PC-9 (cell line): ENCODE results near the gene GALNT10.

Source experiments
- EZH2 ChIP-seq: fragments of 200-600 bp; sonication (generic); IDR thresholded peaks from 2 replicates; pipeline ENCODE4 v1.8.0; 2017; ENCODE audit warnings: antibody characterized with exemption, low read depth
- TF ChIP-seq, protein P1 (sequence below): fragments of 200-600 bp; sonication (generic); conservative IDR thresholded peaks from 2 replicates; pipeline ENCODE4 v1.6.1; 2017; ENCODE audit warnings: mixed run types, antibody characterized with exemption, mild to moderate bottlenecking, moderate library complexity

DNA sequence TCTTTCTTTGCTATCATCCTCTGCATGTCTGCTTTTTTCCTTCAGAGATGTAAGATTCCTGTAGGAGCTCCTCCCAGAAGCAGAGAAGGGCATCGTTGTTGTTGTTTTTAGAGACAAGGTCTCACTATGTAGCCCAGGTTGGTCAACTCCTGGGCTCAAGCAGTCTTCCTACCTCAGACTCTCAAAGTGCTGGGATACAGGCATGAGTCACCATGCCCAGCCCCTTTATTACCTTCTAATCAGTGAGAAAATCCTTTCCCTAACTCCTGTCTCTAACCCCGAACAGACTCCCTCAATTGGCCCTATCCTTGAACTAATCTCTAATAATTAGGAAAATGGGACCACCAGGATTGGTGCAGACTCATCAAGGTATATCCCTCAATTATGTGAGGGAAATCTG, 64.4 kb downstream of the GALNT10 start:
- TF ChIP-seq, protein P1, sequence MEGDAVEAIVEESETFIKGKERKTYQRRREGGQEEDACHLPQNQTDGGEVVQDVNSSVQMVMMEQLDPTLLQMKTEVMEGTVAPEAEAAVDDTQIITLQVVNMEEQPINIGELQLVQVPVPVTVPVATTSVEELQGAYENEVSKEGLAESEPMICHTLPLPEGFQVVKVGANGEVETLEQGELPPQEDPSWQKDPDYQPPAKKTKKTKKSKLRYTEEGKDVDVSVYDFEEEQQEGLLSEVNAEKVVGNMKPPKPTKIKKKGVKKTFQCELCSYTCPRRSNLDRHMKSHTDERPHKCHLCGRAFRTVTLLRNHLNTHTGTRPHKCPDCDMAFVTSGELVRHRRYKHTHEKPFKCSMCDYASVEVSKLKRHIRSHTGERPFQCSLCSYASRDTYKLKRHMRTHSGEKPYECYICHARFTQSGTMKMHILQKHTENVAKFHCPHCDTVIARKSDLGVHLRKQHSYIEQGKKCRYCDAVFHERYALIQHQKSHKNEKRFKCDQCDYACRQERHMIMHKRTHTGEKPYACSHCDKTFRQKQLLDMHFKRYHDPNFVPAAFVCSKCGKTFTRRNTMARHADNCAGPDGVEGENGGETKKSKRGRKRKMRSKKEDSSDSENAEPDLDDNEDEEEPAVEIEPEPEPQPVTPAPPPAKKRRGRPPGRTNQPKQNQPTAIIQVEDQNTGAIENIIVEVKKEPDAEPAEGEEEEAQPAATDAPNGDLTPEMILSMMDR: no peak
- no peak for TF ChIP-seq EZH2
